ENCODE measurements around the gene CSTF2. TPM values are rescaled to one million over a fixed set of nuclear protein-coding genes. Genes with fewer than 3 reads are reported as not detected.

Gene CSTF2
- total and polyA plus RNA-seq, 10 of the 15 experiments (the other 5 are each of a cell fraction or from before 2014, with no cell fraction given): 7.7 to 66.6 (median 35.8) TPM

- TF ChIP-seq SMC3 (IDR thresholded peaks at IDR 0.05; ENCODE audit: borderline replicate concordance, low read length): no peak
- TF ChIP-seq, protein P1, sequence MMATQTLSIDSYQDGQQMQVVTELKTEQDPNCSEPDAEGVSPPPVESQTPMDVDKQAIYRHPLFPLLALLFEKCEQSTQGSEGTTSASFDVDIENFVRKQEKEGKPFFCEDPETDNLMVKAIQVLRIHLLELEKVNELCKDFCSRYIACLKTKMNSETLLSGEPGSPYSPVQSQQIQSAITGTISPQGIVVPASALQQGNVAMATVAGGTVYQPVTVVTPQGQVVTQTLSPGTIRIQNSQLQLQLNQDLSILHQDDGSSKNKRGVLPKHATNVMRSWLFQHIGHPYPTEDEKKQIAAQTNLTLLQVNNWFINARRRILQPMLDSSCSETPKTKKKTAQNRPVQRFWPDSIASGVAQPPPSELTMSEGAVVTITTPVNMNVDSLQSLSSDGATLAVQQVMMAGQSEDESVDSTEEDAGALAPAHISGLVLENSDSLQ (IDR thresholded peaks at IDR 0.05): no peak
- TF ChIP-seq NFIC (IDR thresholded peaks at IDR 0.05; ENCODE audit: low read depth, low read length): no peak
- TF ChIP-seq, protein P2, sequence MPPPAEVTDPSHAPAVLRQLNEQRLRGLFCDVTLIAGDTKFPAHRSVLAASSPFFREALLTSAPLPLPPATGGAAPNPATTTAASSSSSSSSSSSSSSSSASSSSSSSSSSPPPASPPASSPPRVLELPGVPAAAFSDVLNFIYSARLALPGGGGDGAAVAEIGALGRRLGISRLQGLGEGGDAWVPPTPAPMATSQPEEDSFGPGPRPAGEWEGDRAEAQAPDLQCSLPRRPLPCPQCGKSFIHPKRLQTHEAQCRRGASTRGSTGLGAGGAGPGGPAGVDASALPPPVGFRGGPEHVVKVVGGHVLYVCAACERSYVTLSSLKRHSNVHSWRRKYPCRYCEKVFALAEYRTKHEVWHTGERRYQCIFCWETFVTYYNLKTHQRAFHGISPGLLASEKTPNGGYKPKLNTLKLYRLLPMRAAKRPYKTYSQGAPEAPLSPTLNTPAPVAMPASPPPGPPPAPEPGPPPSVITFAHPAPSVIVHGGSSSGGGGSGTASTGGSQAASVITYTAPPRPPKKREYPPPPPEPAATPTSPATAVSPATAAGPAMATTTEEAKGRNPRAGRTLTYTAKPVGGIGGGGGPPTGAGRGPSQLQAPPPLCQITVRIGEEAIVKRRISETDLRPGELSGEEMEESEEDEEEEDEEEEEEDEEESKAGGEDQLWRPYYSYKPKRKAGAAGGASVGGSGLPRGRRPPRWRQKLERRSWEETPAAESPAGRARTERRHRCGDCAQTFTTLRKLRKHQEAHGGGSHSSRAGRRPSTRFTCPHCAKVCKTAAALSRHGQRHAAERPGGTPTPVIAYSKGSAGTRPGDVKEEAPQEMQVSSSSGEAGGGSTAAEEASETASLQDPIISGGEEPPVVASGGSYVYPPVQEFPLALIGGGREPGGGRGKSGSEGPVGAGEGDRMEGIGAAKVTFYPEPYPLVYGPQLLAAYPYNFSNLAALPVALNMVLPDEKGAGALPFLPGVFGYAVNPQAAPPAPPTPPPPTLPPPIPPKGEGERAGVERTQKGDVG (CRISPR knock-in tag; IDR thresholded peaks at IDR 0.05): no peak
- TF ChIP-seq POLR2A (IDR thresholded peaks at IDR 0.05; ENCODE audit: low read depth, low read length): no peak
Observed at GRCh38 chrX:100883654-100884053, 63.5 kb downstream of the CSTF2 start (continued).

Small RNA genes within 50 kb of the gene (small RNA-seq; reads per million reads assigned to genes)
- not detected for gene RF00411

Other genes starting within 250 kb of the CSTF2 start
Only the 7 nearest of the 8 such genes appear.
- gene TSPAN6, start 183.6 kb upstream of the CSTF2 start, total RNA-seq (2014; rRNA removed): not detected in 2 replicates
- 0.04 TPM in 1 of 2 replicates, not detected in the other for gene TSPAN6, start 183.6 kb upstream of the CSTF2 start, total RNA-seq (2014; rRNA removed; fragmentation: Illumina TruSeq; extraction: Trizol)
- 0.23 and 0.24 TPM in 2 replicates for gene TSPAN6, start 183.6 kb upstream of the CSTF2 start, total RNA-seq (2021)
- 0.05 and 0.06 TPM in 2 replicates for gene TSPAN6, start 183.6 kb upstream of the CSTF2 start, polyA plus RNA-seq (2011; rRNA removed)
- 0.19 TPM in 1 of 2 replicates, not detected in the other for gene TSPAN6, start 183.6 kb upstream of the CSTF2 start, polyA plus RNA-seq (2014; fragmentation: Illumina TruSeq; extraction: Trizol)
- gene TSPAN6, start 183.6 kb upstream of the CSTF2 start, polyA plus RNA-seq (2014; fragmentation: Nextera tagmentation; extraction: Ambion mirVana): not detected
- 0.08 TPM in 1 of 2 replicates, not detected in the other for gene TSPAN6, start 183.6 kb upstream of the CSTF2 start, polyA plus RNA-seq (2014; rRNA removed)
- gene TSPAN6, start 183.6 kb upstream of the CSTF2 start, polyA plus RNA-seq (2016; fragmentation: Nextera tagmentation; extraction: Ambion mirVana): under 1 TPM in 1 of 2 experiments, not detected in 1; 0.10 TPM
- gene SRPX2, start 176.2 kb upstream of the CSTF2 start, total RNA-seq (2014; rRNA removed): not detected in 2 replicates
- not detected in 2 replicates for gene SRPX2, start 176.2 kb upstream of the CSTF2 start, total RNA-seq (2014; rRNA removed; fragmentation: Illumina TruSeq; extraction: Trizol)
- not detected in 2 replicates for gene SRPX2, start 176.2 kb upstream of the CSTF2 start, total RNA-seq (2021)
- not detected in 2 replicates for gene SRPX2, start 176.2 kb upstream of the CSTF2 start, polyA plus RNA-seq (2011; rRNA removed)
- not detected in 2 replicates for gene SRPX2, start 176.2 kb upstream of the CSTF2 start, polyA plus RNA-seq (2014; fragmentation: Illumina TruSeq; extraction: Trizol)
- gene SRPX2, start 176.2 kb upstream of the CSTF2 start, polyA plus RNA-seq (2014; fragmentation: Nextera tagmentation; extraction: Ambion mirVana): not detected
- gene SRPX2, start 176.2 kb upstream of the CSTF2 start, polyA plus RNA-seq (2014; rRNA removed): not detected in 2 replicates
- gene SRPX2, start 176.2 kb upstream of the CSTF2 start, polyA plus RNA-seq (2016; fragmentation: Nextera tagmentation; extraction: Ambion mirVana): not detected
- gene SYTL4, start 88.3 kb upstream of the CSTF2 start, total RNA-seq (2014; rRNA removed): 0.11 and 0.22 TPM in 2 replicates
- 0.09 and 0.31 TPM in 2 replicates for gene SYTL4, start 88.3 kb upstream of the CSTF2 start, total RNA-seq (2014; rRNA removed; fragmentation: Illumina TruSeq; extraction: Trizol)
- 0.74 TPM in 1 of 2 replicates, not detected in the other for gene SYTL4, start 88.3 kb upstream of the CSTF2 start, total RNA-seq (2021)
- not detected in 2 replicates for gene SYTL4, start 88.3 kb upstream of the CSTF2 start, polyA plus RNA-seq (2011; rRNA removed)
- 0.22 and 0.38 TPM in 2 replicates for gene SYTL4, start 88.3 kb upstream of the CSTF2 start, polyA plus RNA-seq (2014; fragmentation: Illumina TruSeq; extraction: Trizol)
- under 1 TPM; 0.13 to 0.29 TPM for gene SYTL4, start 88.3 kb upstream of the CSTF2 start, polyA plus RNA-seq (2014; fragmentation: Nextera tagmentation; extraction: Ambion mirVana)
- gene SYTL4, start 88.3 kb upstream of the CSTF2 start, polyA plus RNA-seq (2014; rRNA removed): 0.15 and 0.17 TPM in 2 replicates
- under 1 TPM in 1 of 2 experiments, not detected in 1; 0.07 TPM for gene SYTL4, start 88.3 kb upstream of the CSTF2 start, polyA plus RNA-seq (2016; fragmentation: Nextera tagmentation; extraction: Ambion mirVana)
- not detected in 2 replicates for gene NOX1, start 54.0 kb downstream of the CSTF2 start, total RNA-seq (2014; rRNA removed)
- gene NOX1, start 54.0 kb downstream of the CSTF2 start, total RNA-seq (2014; rRNA removed; fragmentation: Illumina TruSeq; extraction: Trizol): not detected in 2 replicates
- 0.16 TPM in 1 of 2 replicates, not detected in the other for gene NOX1, start 54.0 kb downstream of the CSTF2 start, total RNA-seq (2021)
- gene NOX1, start 54.0 kb downstream of the CSTF2 start, polyA plus RNA-seq (2011; rRNA removed): not detected in 2 replicates
- gene NOX1, start 54.0 kb downstream of the CSTF2 start, polyA plus RNA-seq (2014; fragmentation: Illumina TruSeq; extraction: Trizol): 0.03 TPM in 1 of 2 replicates, not detected in the other
- gene NOX1, start 54.0 kb downstream of the CSTF2 start, polyA plus RNA-seq (2014; fragmentation: Nextera tagmentation; extraction: Ambion mirVana): under 1 TPM in 1 of 2 experiments, not detected in 1; 0.09 TPM
- not detected in 2 replicates for gene NOX1, start 54.0 kb downstream of the CSTF2 start, polyA plus RNA-seq (2014; rRNA removed)
- gene NOX1, start 54.0 kb downstream of the CSTF2 start, polyA plus RNA-seq (2016; fragmentation: Nextera tagmentation; extraction: Ambion mirVana): under 1 TPM; 0.08 TPM
- 0.27 and 0.28 TPM in 2 replicates for gene XKRX, start 108.5 kb downstream of the CSTF2 start, total RNA-seq (2014; rRNA removed)
- gene XKRX, start 108.5 kb downstream of the CSTF2 start, total RNA-seq (2014; rRNA removed; fragmentation: Illumina TruSeq; extraction: Trizol): 0.13 and 0.18 TPM in 2 replicates
- 0.24 and 0.26 TPM in 2 replicates for gene XKRX, start 108.5 kb downstream of the CSTF2 start, total RNA-seq (2021)
- 0.30 and 0.52 TPM in 2 replicates for gene XKRX, start 108.5 kb downstream of the CSTF2 start, polyA plus RNA-seq (2011; rRNA removed)
- gene XKRX, start 108.5 kb downstream of the CSTF2 start, polyA plus RNA-seq (2014; fragmentation: Illumina TruSeq; extraction: Trizol): 0.13 and 0.19 TPM in 2 replicates
- under 1 TPM in 1 of 2 experiments, not detected in 1; 0.07 TPM for gene XKRX, start 108.5 kb downstream of the CSTF2 start, polyA plus RNA-seq (2014; fragmentation: Nextera tagmentation; extraction: Ambion mirVana)
- 0.09 TPM in 1 of 2 replicates, not detected in the other for gene XKRX, start 108.5 kb downstream of the CSTF2 start, polyA plus RNA-seq (2014; rRNA removed)
- gene XKRX, start 108.5 kb downstream of the CSTF2 start, polyA plus RNA-seq (2016; fragmentation: Nextera tagmentation; extraction: Ambion mirVana): not detected
- not detected in 2 replicates for gene ARL13A, start 149.3 kb downstream of the CSTF2 start, total RNA-seq (2014; rRNA removed)
- not detected in 2 replicates for gene ARL13A, start 149.3 kb downstream of the CSTF2 start, total RNA-seq (2014; rRNA removed; fragmentation: Illumina TruSeq; extraction: Trizol)
- not detected in 2 replicates for gene ARL13A, start 149.3 kb downstream of the CSTF2 start, total RNA-seq (2021)
- not detected in 2 replicates for gene ARL13A, start 149.3 kb downstream of the CSTF2 start, polyA plus RNA-seq (2011; rRNA removed)
- not detected in 2 replicates for gene ARL13A, start 149.3 kb downstream of the CSTF2 start, polyA plus RNA-seq (2014; fragmentation: Illumina TruSeq; extraction: Trizol)
- gene ARL13A, start 149.3 kb downstream of the CSTF2 start, polyA plus RNA-seq (2014; fragmentation: Nextera tagmentation; extraction: Ambion mirVana): not detected
- gene ARL13A, start 149.3 kb downstream of the CSTF2 start, polyA plus RNA-seq (2014; rRNA removed): not detected in 2 replicates
- not detected for gene ARL13A, start 149.3 kb downstream of the CSTF2 start, polyA plus RNA-seq (2016; fragmentation: Nextera tagmentation; extraction: Ambion mirVana)
- 12.4 and 13.0 TPM in 2 replicates for gene TRMT2B, start 231.7 kb downstream of the CSTF2 start, total RNA-seq (2014; rRNA removed)
- 11.3 and 12.5 TPM in 2 replicates for gene TRMT2B, start 231.7 kb downstream of the CSTF2 start, total RNA-seq (2014; rRNA removed; fragmentation: Illumina TruSeq; extraction: Trizol)
- gene TRMT2B, start 231.7 kb downstream of the CSTF2 start, total RNA-seq (2021): 13.0 and 14.2 TPM in 2 replicates
- gene TRMT2B, start 231.7 kb downstream of the CSTF2 start, polyA plus RNA-seq (2011; rRNA removed): 14.2 and 16.1 TPM in 2 replicates
- 11.7 and 13.1 TPM in 2 replicates for gene TRMT2B, start 231.7 kb downstream of the CSTF2 start, polyA plus RNA-seq (2014; fragmentation: Illumina TruSeq; extraction: Trizol)
- 1 to 10 TPM; 2.5 to 4.1 TPM for gene TRMT2B, start 231.7 kb downstream of the CSTF2 start, polyA plus RNA-seq (2014; fragmentation: Nextera tagmentation; extraction: Ambion mirVana)
- gene TRMT2B, start 231.7 kb downstream of the CSTF2 start, polyA plus RNA-seq (2014; rRNA removed): 11.0 and 11.3 TPM in 2 replicates
- 10 to 100 TPM; 10.5 to 10.9 TPM for gene TRMT2B, start 231.7 kb downstream of the CSTF2 start, polyA plus RNA-seq (2016; fragmentation: Nextera tagmentation; extraction: Ambion mirVana)